ENCODE data around the gene KCNC3.

DNA sequence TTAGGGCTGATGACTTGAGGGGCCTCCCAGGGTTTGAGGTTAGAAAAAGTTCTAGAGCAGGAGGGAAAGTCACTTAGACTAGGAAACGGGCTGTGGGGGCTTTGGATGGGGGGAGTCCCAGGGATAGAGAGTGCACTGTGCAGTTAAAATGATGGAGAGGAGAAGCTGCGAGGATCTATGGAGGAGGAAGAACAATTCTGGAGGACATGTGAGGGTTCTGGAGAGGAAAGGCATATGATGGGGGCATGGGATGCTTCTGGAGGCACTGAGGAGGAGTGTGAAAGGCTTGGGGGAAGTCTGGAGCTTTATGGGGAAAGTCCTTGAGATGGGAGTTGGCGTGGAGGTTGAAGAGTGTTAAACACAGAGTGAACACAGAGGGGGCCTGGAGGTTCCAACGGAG, 2.2 kb downstream of the KCNC3 start:
- TF ChIP-seq EZH2 (IDR thresholded peaks at IDR 0.05; ENCODE audit: borderline replicate concordance, low read length), result no peak
- TF ChIP-seq, protein P1, sequence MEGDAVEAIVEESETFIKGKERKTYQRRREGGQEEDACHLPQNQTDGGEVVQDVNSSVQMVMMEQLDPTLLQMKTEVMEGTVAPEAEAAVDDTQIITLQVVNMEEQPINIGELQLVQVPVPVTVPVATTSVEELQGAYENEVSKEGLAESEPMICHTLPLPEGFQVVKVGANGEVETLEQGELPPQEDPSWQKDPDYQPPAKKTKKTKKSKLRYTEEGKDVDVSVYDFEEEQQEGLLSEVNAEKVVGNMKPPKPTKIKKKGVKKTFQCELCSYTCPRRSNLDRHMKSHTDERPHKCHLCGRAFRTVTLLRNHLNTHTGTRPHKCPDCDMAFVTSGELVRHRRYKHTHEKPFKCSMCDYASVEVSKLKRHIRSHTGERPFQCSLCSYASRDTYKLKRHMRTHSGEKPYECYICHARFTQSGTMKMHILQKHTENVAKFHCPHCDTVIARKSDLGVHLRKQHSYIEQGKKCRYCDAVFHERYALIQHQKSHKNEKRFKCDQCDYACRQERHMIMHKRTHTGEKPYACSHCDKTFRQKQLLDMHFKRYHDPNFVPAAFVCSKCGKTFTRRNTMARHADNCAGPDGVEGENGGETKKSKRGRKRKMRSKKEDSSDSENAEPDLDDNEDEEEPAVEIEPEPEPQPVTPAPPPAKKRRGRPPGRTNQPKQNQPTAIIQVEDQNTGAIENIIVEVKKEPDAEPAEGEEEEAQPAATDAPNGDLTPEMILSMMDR (IDR thresholded peaks at IDR 0.05; ENCODE audit: low read length), result no peak
